ENCODE results near the gene ZC3H7A. TPM values are rescaled to one million over a fixed set of nuclear protein-coding genes. Genes with fewer than 3 reads are reported as not detected.
"Not testable (repeated sequence)": the region's sequence is repeated elsewhere in the genome, so short reads cannot be mapped to it uniquely, and the experiment has no call there.

Gene ZC3H7A
- total and polyA plus RNA-seq, 2 of the 13 experiments (the other 11 are each of a cell fraction or from before 2014, with no cell fraction given), result 29.2 to 36.8 TPM

DNA sequence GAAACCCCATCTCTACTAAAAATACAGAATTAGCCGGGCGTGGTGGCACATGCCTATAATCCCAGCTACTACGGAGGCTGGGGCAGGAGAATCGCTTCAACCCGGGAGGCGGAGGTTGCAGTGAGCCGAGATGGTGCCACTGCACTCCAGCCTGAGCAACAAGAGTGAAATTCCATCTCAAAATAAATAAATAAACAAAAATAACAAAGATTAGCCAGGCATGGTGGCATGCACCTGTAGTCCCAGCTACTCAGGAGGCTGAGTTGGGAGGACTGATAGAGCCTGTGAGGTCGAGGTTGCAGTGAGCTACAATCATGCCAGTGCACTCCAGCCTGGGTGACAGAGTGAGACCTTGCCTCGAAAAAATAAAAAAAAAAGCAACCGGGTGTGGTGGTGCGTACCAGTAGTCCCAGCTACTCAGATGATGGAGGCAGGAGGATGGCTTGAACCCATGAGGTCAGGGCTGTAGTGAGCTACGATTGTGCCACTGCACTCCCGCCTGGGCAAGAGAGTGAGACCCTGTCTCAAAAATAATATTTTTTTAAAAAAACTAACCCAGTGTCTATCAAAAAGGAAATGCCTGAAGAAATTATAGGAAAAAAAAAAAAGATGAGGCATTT lies 12.0 kb downstream of the ZC3H7A start:
- FAIRE-seq; H3K4me3 ChIP-seq (replicated peaks in 1 of 3; ENCODE audit: insufficient read depth in 1 of 3, low read depth in 2 of 3, low read length in 3 of 3); intact Hi-C loops (cut with micrococcal nuclease; ENCODE audit: unreplicated experiment); DNase-seq (ENCODE audit: low spot score); H2AFZ ChIP-seq (ENCODE audit: low read length); CTCF ChIA-PET (ENCODE audit: low intra/inter-chr PET ratio, low total read pairs); in situ Hi-C loops (cut with HindIII; ENCODE audit: extremely low pct_ligation_motif_present, low pct_unique_long_range_greater_than_20kb); BruUV-seq (replicated peaks); H3K9ac ChIP-seq (ENCODE audit: insufficient read depth, low read depth, low read length); ATAC-seq; H4K20me1 ChIP-seq (ENCODE audit: insufficient read depth, low read length); H3K27me3 ChIP-seq (ENCODE audit: control insufficient read depth in 1 of 2, insufficient read depth in 2 of 2, low read length in 2 of 2); H3K9me3 ChIP-seq (ENCODE audit: low read length); TF ChIP-seq LCORL (IDR thresholded peaks at IDR 0.05): not testable (repeated sequence)
- Histone ChIP-seq H3K36me3 (replicated peaks in 1 of 2; ENCODE audit: control insufficient read depth in 1 of 2, insufficient read depth in 2 of 2, low read length in 2 of 2) (peaks cover 4 to 17% of the 10 kb centered on the region in 2 experiments; a peak in 4 of 5 replicates), H3K27ac (ENCODE audit: extremely low read length, insufficient read depth, low read length) (peak overlapping the region; percentile 72), H3K79me2 (ENCODE audit: insufficient read depth, low read length) (peaks cover 83% of the 10 kb centered on the region), H3K4me1 (ENCODE audit: insufficient read depth, low read length) (peaks cover 84% of the 10 kb centered on the region), H3K4me2 (ENCODE audit: low read depth, low read length) (peak overlapping the region; percentile 72)
- POLR2A ChIA-PET, result interaction anchor here (0.6 to 4.0 kb wide), 5 partner anchors 11 to 43 kb away, joined by 3 to 35 read pairs (median 4); partner anchors contain the start of genes TXNDC11 and ZC3H7A
- TF ChIP-seq, protein P1, sequence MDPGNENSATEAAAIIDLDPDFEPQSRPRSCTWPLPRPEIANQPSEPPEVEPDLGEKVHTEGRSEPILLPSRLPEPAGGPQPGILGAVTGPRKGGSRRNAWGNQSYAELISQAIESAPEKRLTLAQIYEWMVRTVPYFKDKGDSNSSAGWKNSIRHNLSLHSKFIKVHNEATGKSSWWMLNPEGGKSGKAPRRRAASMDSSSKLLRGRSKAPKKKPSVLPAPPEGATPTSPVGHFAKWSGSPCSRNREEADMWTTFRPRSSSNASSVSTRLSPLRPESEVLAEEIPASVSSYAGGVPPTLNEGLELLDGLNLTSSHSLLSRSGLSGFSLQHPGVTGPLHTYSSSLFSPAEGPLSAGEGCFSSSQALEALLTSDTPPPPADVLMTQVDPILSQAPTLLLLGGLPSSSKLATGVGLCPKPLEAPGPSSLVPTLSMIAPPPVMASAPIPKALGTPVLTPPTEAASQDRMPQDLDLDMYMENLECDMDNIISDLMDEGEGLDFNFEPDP (CRISPR knock-in tag; conservative IDR thresholded peaks at IDR 0.05), result peak; percentile 98
- TF ChIP-seq ZNF75D (CRISPR knock-in tag; IDR thresholded peaks at IDR 0.05; ENCODE audit: borderline replicate concordance) (0 out of 2 replicates have a peak, but pooled peaks have one; percentile 51), ZNF816 (CRISPR knock-in tag; IDR thresholded peaks at IDR 0.05; ENCODE audit: borderline replicate concordance) (0 out of 2 replicates have a peak, but pooled peaks have one; percentile 44), NRL (CRISPR knock-in tag; IDR thresholded peaks at IDR 0.05; ENCODE audit: borderline replicate concordance) (peak; percentile 46; the same call in 1 of the 2 replicates), ZNF547 (CRISPR knock-in tag; IDR thresholded peaks at IDR 0.05) (0 out of 2 replicates have a peak, but pooled peaks have one; percentile 33), NFKB2 (CRISPR knock-in tag; IDR thresholded peaks at IDR 0.05; ENCODE audit: borderline replicate concordance) (peak; percentile 52; the same call in 1 of the 2 replicates), LCORL (CRISPR knock-in tag; IDR thresholded peaks at IDR 0.05) (peak; percentile 23; the same call in 1 of the 2 replicates), ZBTB39 (CRISPR knock-in tag; IDR thresholded peaks at IDR 0.05) (0 out of 2 replicates have a peak, but pooled peaks have one; percentile 32), ZNF30 (CRISPR knock-in tag; IDR thresholded peaks at IDR 0.05) (0 out of 2 replicates have a peak, but pooled peaks have one; percentile 74), KMT2B (CRISPR knock-in tag; IDR thresholded peaks at IDR 0.05) (0 out of 2 replicates have a peak, but pooled peaks have one; percentile 6)
- TF ChIP-seq, protein P2, sequence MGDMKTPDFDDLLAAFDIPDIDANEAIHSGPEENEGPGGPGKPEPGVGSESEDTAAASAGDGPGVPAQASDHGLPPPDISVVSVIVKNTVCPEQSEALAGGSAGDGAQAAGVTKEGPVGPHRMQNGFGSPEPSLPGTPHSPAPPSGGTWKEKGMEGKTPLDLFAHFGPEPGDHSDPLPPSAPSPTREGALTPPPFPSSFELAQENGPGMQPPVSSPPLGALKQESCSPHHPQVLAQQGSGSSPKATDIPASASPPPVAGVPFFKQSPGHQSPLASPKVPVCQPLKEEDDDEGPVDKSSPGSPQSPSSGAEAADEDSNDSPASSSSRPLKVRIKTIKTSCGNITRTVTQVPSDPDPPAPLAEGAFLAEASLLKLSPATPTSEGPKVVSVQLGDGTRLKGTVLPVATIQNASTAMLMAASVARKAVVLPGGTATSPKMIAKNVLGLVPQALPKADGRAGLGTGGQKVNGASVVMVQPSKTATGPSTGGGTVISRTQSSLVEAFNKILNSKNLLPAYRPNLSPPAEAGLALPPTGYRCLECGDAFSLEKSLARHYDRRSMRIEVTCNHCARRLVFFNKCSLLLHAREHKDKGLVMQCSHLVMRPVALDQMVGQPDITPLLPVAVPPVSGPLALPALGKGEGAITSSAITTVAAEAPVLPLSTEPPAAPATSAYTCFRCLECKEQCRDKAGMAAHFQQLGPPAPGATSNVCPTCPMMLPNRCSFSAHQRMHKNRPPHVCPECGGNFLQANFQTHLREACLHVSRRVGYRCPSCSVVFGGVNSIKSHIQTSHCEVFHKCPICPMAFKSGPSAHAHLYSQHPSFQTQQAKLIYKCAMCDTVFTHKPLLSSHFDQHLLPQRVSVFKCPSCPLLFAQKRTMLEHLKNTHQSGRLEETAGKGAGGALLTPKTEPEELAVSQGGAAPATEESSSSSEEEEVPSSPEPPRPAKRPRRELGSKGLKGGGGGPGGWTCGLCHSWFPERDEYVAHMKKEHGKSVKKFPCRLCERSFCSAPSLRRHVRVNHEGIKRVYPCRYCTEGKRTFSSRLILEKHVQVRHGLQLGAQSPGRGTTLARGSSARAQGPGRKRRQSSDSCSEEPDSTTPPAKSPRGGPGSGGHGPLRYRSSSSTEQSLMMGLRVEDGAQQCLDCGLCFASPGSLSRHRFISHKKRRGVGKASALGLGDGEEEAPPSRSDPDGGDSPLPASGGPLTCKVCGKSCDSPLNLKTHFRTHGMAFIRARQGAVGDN (CRISPR knock-in tag; IDR thresholded peaks at IDR 0.05), result peak; percentile 18; the same call in 1 of the 2 replicates
- WGBS (ENCODE audit: low lambda C conversion rate), result 96% methylated on average over 13 of the region's 13 CpGs

Data from HepG2 (cell line).